HG03378 (cell line): Measurements from ENCODE around the gene MERTK.

Experiments
- ATAC-seq: cut with Tn5 transposase; IDR thresholded peaks from one replicate; pipeline ENCODE4 v1.9.1; 2021; ENCODE audit warnings: mild to moderate bottlenecking, moderate library complexity; ENCODE audit not compliant: unreplicated experiment

MERTK gene

GRCh38 chr2:112005406-112006075 lies 107.1 kb downstream of the MERTK start:
- no peak for ATAC-seq

DNA sequence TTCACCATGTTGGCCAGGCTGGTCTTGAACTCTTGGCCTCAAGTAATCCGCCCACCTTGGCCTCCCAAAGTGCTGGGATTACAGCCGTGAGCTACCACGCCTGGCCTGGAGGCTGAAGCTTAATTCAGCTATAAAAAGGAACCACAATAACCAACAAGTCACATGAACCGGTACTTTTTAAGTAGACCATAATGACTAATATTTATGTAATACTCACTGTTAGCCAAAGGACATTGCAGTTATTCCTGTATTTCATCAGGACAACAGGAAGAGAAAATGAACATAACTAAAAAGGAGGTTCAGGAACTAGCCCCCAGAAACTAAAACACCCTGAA lies 107.6 kb downstream of the MERTK start:
- no peak for ATAC-seq

DNA sequence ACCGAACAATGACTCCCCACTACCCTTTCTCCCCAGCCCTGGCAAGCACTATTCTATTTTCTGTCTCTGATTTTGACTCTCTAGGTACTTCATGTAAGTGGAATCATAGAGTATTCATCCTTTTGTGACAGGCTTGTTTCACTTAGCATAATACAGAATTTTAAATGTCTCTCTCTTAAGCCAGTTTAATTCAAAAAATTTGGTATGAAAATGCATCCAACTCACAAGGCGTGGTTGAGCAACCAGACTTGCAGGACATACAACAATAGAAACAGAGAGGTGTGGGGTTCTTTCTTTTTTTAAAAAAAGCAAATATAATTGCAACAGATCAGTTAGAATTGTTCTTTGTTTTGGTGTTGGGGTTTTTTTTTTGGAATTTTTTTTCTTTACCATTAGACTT lies 109.1 kb downstream of the MERTK start:
- no peak for ATAC-seq

- ATAC-seq, result no peak
Observed at GRCh38 chr2:112008910-112009485, 110.6 kb downstream of the MERTK start.

DNA sequence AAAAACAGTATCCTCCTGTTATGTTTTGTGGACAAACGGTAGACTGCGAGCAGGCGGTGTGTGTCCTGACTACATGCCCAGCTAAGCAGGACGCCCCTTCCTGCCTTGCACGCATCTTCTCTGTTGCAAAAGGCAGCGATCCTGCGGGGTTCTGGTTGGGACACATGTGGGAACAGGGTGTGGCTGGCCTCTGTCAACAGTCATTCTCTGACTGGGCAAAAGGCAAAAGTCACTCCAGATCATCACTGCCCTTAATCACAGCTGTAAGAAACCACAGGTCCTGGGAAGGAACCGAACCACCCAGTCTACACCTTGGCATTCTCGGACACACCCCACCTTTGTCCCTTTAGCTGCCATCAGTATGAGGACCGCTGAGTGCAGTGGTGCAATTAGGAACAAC lies 112.3 kb downstream of the MERTK start:
- no peak for ATAC-seq

GRCh38 chr2:112012556-112012955 lies 114.1 kb downstream of the MERTK start:
- ATAC-seq, result no peak

DNA sequence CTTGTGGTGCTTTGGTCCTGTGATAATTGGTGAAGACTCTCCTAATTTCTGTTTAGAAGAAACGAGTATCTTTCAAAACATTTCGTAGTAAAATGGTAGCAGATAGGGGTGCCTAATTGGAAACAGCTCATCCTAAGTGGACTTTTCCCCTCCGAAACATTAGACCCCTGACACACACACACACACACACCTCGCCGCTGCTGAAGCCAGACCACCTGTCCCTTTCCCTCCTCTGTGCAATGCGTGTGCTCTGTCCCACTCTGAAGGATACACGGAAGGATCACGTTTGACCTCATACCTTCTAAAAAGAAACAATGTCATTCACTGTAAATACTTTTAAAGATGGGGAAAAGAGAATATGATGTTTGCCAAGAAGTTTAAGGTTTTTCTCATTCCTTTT lies 120.4 kb downstream of the MERTK start:
- ATAC-seq, result no peak

- no peak for ATAC-seq
Observed at GRCh38 chr2:112019569-112019982, 121.2 kb downstream of the MERTK start.

DNA sequence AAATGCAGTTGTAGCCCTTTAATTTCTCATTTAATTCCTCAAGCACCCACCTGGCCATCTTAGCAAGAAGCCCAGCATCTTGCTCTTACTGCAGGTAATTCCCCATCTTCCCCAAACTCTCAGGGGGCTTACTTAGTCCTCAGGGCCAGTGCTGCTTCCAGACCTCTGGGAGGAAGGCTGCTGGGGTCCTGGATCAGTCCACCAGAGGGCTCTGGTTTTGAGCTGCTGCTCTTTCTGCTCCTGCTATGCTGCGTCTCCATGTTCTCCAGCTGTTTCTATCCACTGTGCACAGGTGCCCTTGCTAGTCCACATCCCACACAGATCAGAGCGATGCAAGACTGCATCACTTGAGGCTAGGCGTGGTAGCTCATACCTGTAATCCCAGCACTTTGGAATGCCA lies 122.2 kb downstream of the MERTK start:
- ATAC-seq, result no peak

DNA sequence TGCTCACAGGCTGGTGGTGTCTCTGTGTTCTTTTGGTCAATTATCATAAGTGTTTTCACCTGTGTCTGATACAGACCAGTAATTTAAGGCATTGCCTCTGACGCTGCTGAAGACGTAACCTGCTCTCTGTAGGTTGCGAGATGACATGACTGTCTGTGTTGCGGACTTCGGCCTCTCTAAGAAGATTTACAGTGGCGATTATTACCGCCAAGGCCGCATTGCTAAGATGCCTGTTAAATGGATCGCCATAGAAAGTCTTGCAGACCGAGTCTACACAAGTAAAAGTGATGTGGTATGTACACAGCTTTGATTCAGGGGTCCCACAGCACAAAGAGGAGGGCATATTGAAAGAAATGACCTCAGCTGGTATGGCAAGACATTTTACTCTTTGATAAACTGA lies 122.9 kb downstream of the MERTK start:
- ATAC-seq, result no peak

DNA sequence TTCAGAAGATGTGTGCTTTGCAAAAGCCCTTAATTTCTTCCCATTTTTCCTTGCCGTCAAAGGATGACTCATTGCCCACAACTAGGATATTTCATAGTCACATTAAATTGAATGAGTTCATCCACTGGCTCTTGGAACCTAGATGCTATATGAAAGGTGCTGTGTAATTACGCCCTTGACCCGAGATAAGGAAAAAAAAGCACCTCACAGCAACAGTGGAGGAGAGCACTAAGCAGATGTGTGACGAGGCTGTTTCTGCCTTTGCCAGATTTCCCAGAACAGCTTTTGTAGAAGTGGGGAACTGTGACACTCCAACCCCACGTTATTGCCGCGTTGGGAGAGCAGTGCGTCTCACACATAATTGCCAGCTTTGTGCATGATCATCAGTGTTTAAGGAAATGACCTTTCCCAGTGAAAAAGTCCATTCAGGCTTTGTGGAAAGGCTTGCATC lies 123.4 kb downstream of the MERTK start:
- ATAC-seq, result no peak

DNA sequence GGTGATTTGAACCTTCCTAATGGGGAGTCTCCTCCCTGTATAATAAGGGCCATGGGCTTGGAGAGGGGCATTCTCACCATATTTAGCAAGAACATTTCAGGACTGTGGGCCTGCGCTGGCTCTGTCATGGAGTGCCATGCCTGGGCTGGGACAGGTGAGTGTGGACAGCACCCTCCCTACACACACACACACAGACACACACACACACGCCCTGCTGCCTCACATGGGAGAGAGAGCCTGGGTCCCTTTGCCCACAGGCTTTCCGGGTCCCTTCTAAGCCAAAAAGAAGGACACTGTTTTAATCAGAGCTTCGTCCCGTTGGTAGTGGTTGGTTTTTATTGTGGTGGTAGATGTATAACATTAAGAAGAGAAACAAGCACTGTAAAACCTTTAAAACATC lies 125.3 kb downstream of the MERTK start:
- ATAC-seq, result no peak

DNA sequence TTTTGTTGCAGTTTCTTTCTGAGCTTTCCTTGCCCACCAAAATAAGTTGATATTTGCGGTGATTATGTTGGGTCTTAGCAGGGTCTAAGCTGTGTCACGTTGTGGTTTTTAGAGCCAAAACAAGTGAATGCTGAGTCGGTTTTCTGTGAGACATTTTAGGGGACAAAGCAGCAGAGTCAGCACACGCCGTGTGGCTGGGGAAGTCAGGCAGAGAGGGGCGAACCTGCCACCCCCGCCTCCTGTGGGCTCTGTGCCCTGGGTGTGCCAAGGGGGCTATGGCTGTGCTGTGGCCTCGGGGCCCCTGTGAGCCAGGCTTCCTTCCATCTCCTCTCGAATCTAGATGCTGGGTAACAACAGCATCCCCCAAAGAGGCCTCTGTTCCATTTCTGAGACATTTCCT lies 125.8 kb downstream of the MERTK start:
- ATAC-seq, result no peak

GRCh38 chr2:112024896-112025491 lies 126.6 kb downstream of the MERTK start:
- no peak for ATAC-seq

DNA sequence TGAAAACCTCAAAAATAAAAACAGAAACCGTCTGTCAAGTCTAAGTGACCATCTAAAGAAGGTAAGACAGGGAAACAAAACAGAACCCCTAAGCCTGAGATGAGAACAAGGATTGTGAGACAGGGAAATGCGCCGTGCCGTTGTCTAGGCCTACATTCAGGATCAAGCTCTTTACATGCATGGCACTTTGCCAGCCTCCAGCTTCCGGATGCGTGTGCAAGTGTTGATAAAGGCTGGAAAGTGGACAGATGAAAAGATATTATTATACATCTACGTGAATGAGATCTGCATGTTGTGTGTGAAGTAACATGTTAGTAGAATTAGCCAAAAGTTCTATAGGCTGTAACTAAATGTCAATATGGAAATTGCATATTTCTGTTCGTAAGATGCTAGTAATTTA lies 128.1 kb downstream of the MERTK start:
- ATAC-seq, result no peak

DNA sequence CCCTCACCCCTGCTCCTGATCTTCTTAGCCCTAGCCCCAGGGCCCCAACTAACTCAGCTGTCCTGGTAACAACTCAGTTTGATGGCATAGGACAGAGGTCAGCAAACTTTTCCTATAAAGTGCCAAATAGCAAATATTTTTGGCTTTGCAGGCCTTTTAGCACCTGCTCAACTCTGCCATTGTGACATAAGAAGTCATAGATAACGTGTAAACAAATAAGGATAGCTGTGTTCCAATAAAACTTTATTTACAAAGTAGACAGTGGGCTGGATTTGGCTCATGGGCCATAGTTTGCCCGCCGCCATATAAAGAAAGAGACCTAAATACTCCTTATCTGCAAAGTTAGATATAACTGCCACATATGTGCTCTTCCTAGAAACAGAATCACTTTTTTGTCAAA lies 129.4 kb downstream of the MERTK start:
- ATAC-seq, result no peak

GRCh38 chr2:112029164-112029563 lies 130.8 kb downstream of the MERTK start:
- no peak for ATAC-seq

DNA sequence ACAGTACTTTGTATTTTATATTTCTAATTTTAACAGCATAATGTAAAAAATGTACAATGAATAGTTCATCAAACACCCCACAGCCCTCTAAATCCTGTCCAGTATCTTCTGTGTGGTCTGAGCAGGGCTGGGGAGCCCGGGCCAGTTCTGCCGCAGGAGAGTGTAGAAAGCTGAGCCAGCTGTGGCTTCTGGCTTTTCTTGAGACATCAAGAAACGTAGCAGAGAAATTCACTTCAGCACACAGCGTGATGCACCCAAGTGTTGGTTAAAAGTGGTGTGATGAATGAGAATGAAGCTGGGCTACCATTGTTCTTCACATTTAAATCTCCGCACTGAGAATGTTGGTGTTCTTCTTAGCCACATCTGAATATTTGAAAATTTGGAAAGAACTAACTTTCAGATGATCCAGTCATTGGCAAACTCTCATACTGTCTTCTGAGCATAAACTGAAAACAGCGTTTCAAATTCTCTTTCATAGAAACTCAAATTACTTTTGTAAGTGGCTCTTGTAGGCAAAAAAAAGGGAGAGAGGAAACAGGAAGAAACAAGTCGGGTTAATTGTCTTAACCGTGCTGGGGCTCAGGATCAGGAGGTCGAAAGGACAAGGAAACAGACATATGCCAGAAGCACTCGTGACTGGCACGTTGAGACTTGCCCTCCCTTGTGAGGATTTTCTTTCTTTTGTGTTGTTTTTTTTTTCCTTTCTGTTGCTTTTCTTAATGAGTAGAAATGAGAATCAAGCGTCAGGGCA lies 133.2 kb downstream of the MERTK start:
- no peak for ATAC-seq

DNA sequence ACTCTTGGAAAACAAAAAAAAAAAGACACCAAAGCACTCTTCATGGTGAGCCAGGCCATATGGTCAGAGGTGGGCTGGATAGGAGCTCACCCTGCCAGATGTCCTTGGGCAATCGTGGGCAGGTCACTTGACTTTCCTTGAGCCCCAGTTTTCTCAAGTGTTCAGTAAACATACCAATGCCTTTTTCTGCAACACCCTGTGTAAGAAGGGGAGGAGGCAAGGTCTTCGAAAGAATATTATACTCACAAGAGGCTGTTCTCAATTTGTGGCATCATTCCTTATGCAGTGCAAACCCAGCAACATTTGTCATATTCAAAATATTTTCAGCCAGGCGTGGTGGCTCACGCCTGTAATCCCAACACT lies 133.8 kb downstream of the MERTK start:
- no peak for ATAC-seq

GRCh38 chr2:112032689-112033465 lies 134.5 kb downstream of the MERTK start:
- no peak for ATAC-seq

DNA sequence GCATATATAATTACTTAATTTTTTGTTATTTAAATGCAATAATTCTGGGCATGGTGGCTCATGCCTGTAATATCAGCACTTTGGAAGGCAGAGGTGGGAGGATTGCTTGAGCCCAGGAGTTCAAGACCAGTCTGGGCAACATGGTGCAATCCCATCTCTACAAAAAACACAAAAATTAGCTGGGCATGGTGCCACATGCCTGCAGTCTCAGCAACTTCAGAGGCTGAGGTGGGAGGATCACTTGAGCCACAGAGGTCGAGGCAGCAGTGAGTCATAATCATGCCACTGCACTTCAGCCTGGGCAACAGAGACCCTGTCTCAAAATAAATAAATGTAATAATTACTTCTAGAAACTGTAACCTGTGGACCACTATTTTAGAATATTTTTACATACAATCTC lies 135.2 kb downstream of the MERTK start:
- ATAC-seq, result no peak
